Measurements from ENCODE around the gene VPS13D. TPM values are rescaled to one million over a fixed set of nuclear protein-coding genes. Genes with fewer than 3 reads are reported as not detected.
"Not testable (repeated sequence)": the region's sequence is repeated elsewhere in the genome, so short reads cannot be mapped to it uniquely, and the experiment has no call there.

VPS13D gene
- total RNA-seq, 6 experiments from 2014 or later, result 18.8 to 29.5 (median 21.5) TPM

DNA sequence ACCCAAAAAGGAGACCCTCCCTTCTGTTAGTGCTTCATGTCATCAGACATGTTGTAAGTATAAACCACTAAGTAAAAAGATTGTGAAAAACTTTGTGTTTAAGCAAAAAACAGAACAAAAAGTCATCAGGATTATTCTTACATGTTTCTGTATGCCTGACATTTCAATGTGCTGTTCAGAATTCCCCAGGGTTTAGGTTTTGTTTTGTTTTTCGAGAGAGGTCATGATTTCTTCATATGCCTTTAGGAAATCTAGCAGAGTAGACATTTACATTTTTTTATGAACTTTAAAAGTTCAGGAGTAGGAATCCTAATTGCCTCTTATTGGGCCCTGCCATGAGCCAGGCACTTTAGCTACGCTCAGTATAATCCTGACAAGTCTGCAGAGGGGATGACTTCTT, 85.3 kb downstream of the VPS13D start:
- TF ChIP-seq, protein P1, sequence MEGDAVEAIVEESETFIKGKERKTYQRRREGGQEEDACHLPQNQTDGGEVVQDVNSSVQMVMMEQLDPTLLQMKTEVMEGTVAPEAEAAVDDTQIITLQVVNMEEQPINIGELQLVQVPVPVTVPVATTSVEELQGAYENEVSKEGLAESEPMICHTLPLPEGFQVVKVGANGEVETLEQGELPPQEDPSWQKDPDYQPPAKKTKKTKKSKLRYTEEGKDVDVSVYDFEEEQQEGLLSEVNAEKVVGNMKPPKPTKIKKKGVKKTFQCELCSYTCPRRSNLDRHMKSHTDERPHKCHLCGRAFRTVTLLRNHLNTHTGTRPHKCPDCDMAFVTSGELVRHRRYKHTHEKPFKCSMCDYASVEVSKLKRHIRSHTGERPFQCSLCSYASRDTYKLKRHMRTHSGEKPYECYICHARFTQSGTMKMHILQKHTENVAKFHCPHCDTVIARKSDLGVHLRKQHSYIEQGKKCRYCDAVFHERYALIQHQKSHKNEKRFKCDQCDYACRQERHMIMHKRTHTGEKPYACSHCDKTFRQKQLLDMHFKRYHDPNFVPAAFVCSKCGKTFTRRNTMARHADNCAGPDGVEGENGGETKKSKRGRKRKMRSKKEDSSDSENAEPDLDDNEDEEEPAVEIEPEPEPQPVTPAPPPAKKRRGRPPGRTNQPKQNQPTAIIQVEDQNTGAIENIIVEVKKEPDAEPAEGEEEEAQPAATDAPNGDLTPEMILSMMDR (IDR thresholded peaks at IDR 0.05), result no peak
- Mint-ChIP-seq H3K4me3 (no peak overlapping the region), H3K36me3 (ENCODE audit: low read depth) (peaks cover 26% of the 10 kb centered on the region), H3K4me1 (ENCODE audit: low read depth) (peaks cover 6% of the 10 kb centered on the region), H3K9me3 (no peaks in the 10 kb centered on the region), H3K27me3 (ENCODE audit: insufficient read depth) (no peaks in the 10 kb centered on the region; the same call in 1 of the 2 replicates), H3K27ac (no peak overlapping the region)
- DNase-seq, result no peak

- Mint-ChIP-seq H3K36me3 (ENCODE audit: low read depth) (peaks cover 26% of the 10 kb centered on the region), H3K9me3 (no peaks in the 10 kb centered on the region), H3K4me1 (ENCODE audit: low read depth) (peaks cover 6% of the 10 kb centered on the region), H3K27ac (0 out of 2 replicates have a peak overlapping the region, but pooled peaks have one; percentile 13), H3K4me3 (no peak overlapping the region), H3K27me3 (ENCODE audit: insufficient read depth) (no peaks in the 10 kb centered on the region; the same call in 1 of the 2 replicates)
- DNase-seq, result no peak
- TF ChIP-seq, protein P1 (IDR thresholded peaks at IDR 0.05), result no peak
Observed at GRCh38 chr1:12316331-12316730, 86.5 kb downstream of the VPS13D start.

GRCh38 chr1:12320486-12320885, 90.7 kb downstream of the VPS13D start:
- no peak for DNase-seq
- Mint-ChIP-seq H3K36me3 (ENCODE audit: low read depth) (peaks cover 22% of the 10 kb centered on the region), H3K27ac (no peak overlapping the region), H3K9me3 (no peaks in the 10 kb centered on the region), H3K27me3 (ENCODE audit: insufficient read depth) (no peaks in the 10 kb centered on the region; the same call in none of the 2 replicates), H3K4me3 (no peak overlapping the region), H3K4me1 (ENCODE audit: low read depth) (peaks cover 6% of the 10 kb centered on the region)
- TF ChIP-seq, protein P1 (IDR thresholded peaks at IDR 0.05), result no peak

DNA sequence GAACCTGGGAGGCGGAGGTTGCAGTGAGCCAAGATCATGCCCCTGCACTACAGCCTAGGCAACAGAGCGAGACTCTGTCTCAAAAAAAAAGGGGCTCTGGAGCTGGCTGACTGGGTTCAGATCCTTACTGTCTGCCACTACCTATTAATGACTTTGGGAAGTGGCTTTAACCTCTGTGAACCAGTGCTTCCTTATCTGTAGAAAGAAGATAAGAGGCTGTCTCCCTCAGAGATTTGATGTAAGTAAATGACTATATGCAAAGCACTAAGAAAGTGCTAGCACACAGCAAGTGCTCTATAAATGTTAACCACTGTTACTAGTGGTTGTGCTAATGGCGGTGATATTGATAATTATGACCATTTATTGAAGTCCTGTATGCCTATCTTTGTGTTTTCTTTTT, 94.6 kb downstream of the VPS13D start:
- Mint-ChIP-seq H3K4me1 (ENCODE audit: low read depth) (0 out of 2 replicates have a peak, but pooled peaks cover 6% of the 10 kb centered on the region), H3K27me3 (ENCODE audit: insufficient read depth) (no peaks in the 10 kb centered on the region; the same call in none of the 2 replicates), H3K9me3 (no peaks in the 10 kb centered on the region), H3K4me3 (no peak overlapping the region), H3K27ac (no peak overlapping the region), H3K36me3 (ENCODE audit: low read depth) (peaks cover 13% of the 10 kb centered on the region)
- no peak for DNase-seq
- TF ChIP-seq, protein P1 (IDR thresholded peaks at IDR 0.05), result no peak

- H3K9me3 Mint-ChIP-seq; DNase-seq; H3K4me1 Mint-ChIP-seq (ENCODE audit: low read depth); H3K27me3 Mint-ChIP-seq (ENCODE audit: insufficient read depth); H3K36me3 Mint-ChIP-seq (ENCODE audit: low read depth); H3K4me3 Mint-ChIP-seq; H3K27ac Mint-ChIP-seq: not testable (repeated sequence)
Observed at GRCh38 chr1:12324973-12325372, 95.1 kb downstream of the VPS13D start.

- no peak overlapping the region for H3K4me3 Mint-ChIP-seq
- no peaks in the 10 kb centered on the region for H3K9me3 Mint-ChIP-seq
- no peak for DNase-seq
- TF ChIP-seq, protein P1 (IDR thresholded peaks at IDR 0.05), result no peak
- no peak overlapping the region for H3K27ac Mint-ChIP-seq
- no peaks in the 10 kb centered on the region; the same call in none of the 2 replicates for H3K27me3 Mint-ChIP-seq (ENCODE audit: insufficient read depth)
- 0 out of 2 replicates have a peak, but pooled peaks cover 6% of the 10 kb centered on the region for H3K4me1 Mint-ChIP-seq (ENCODE audit: low read depth)
- H3K36me3 Mint-ChIP-seq (ENCODE audit: low read depth), result peaks cover 13% of the 10 kb centered on the region
Observed at GRCh38 chr1:12326986-12327385, 97.2 kb downstream of the VPS13D start.
